Endothelial cell of umbilical vein (primary cell): ENCODE results near the gene PROC. TPM values are rescaled to one million over a fixed set of nuclear protein-coding genes. Genes with fewer than 3 reads are reported as not detected.

ENCODE experiments used
- BruUV-seq: library from RNA; stranded (reverse); fragments of 400-500 nt; replicated peaks from 2 replicates; lab custom pipeline; 2021; lab: Mats Ljungman, UMichigan
- CTCF ChIA-PET: fragments of 300-600, 350-600 bp; sonication (Branson Sonifier 250); formaldehyde crosslinking; loops from one replicate; lab custom pipeline; 2021; ENCODE audit warnings: antibody characterized with exemption, inconsistent platforms; lab: Charles Lee
- POLR2A ChIA-PET: fragments of 300-600, 350-600 bp; sonication (Branson Sonifier 250); formaldehyde crosslinking; loops from one replicate; lab custom pipeline; 2021; ENCODE audit warnings: antibody characterized with exemption, inconsistent platforms; lab: Charles Lee
- DNase-seq: peaks from one replicate; pipeline ENCODE4 v3.0.0-alpha.2; 2011; ENCODE audit warnings: low read depth, low spot score
- FAIRE-seq: peaks from 2 replicates; lab custom pipeline; 2011; peaks lifted over from hg19 to GRCh38; lab: Jason Lieb, UNC
- H2AFZ ChIP-seq: 2 replicates; pipeline ENCODE4 v1.6.0; 2012; ENCODE audit warnings: low read depth, low read length, control low read depth, inconsistent platforms
- H3K27ac ChIP-seq: 2 replicates; pipeline ENCODE4 v1.5.1; 2011; ENCODE audit warnings: low read depth, mild to moderate bottlenecking, control low read depth, low read length, moderate library complexity; ENCODE audit not compliant: insufficient read depth
- H3K27me3 ChIP-seq, 2 experiments: 2 replicates each; pipeline versions ENCODE4 v1.6.0 to v1.6.1; 2011; ENCODE audit warnings: low read length in 2 of 2, mixed read lengths in 1 of 2; ENCODE audit not compliant: control insufficient read depth in 2 of 2, insufficient read depth in 2 of 2
- H3K36me3 ChIP-seq, 2 experiments: 2 replicates in 1 of 2; 3 replicates in 1 of 2; pipeline ENCODE4 v1.5.1; 2011; ENCODE audit warnings: low read length in 2 of 2, mild to moderate bottlenecking in 1 of 2, moderate library complexity in 1 of 2; ENCODE audit not compliant: control insufficient read depth in 2 of 2, insufficient read depth in 2 of 2; ENCODE audit errors: extremely low read depth in 1 of 2
- H3K4me1 ChIP-seq: 3 replicates; pipeline ENCODE4 v1.5.1; 2011; ENCODE audit warnings: mild to moderate bottlenecking, low read length; ENCODE audit not compliant: control insufficient read depth, insufficient read depth; ENCODE audit errors: extremely low read depth
- H3K4me2 ChIP-seq: 2 replicates; pipeline ENCODE4 v1.6.1; 2011; ENCODE audit warnings: low read length, control low read depth, mixed read lengths; ENCODE audit not compliant: insufficient read depth
- H3K4me3 ChIP-seq, 3 experiments: fragments of 200-600 bp in 1 of 3; sonication (generic), shearing (Covaris generic) in 1 of 3; replicated peaks in 1 of 3; 2 replicates each; pipeline ENCODE4 v1.5.1; 2011 to 2016; ENCODE audit warnings: control low read depth in 3 of 3, low read length in 3 of 3, mild to moderate bottlenecking in 2 of 3, inconsistent platforms in 1 of 3, low read depth in 1 of 3, moderate library complexity in 1 of 3; ENCODE audit not compliant: insufficient read depth in 1 of 3
- H3K79me2 ChIP-seq: 2 replicates; pipeline ENCODE4 v1.6.0; 2012; ENCODE audit warnings: low read length, inconsistent platforms; ENCODE audit not compliant: control insufficient read depth, insufficient read depth
- H3K9ac ChIP-seq: replicated peaks from 2 replicates; pipeline ENCODE3; 2011; ENCODE audit warnings: low read length, control low read depth; ENCODE audit not compliant: insufficient read depth; ENCODE audit errors: extremely low read depth
- H3K9me1 ChIP-seq: replicated peaks from 3 replicates; pipeline ENCODE4 v1.6.0; 2011; ENCODE audit warnings: mild to moderate bottlenecking, low read length; ENCODE audit not compliant: control insufficient read depth, insufficient read depth; ENCODE audit errors: extremely low read depth
- H3K9me3 ChIP-seq: replicated peaks from 2 replicates; pipeline ENCODE4 v1.5.1; 2012; ENCODE audit warnings: low read length, inconsistent platforms; ENCODE audit not compliant: control insufficient read depth, insufficient read depth
- H4K20me1 ChIP-seq: replicated peaks from 2 replicates; pipeline ENCODE3; 2011; ENCODE audit warnings: mild to moderate bottlenecking, low read length; ENCODE audit not compliant: control insufficient read depth, insufficient read depth; ENCODE audit errors: extremely low read depth
- EZH2 ChIP-seq: IDR thresholded peaks from 2 replicates; pipeline ENCODE4 v1.6.1; 2012; ENCODE audit warnings: borderline replicate concordance, low read depth, mild to moderate bottlenecking, moderate library complexity, low read length, inconsistent platforms; ENCODE audit not compliant: severe bottlenecking
- FOS ChIP-seq: IDR thresholded peaks from 2 replicates; pipeline ENCODE4 v1.6.1; 2011; ENCODE audit warnings: mild to moderate bottlenecking, low read length, moderate library complexity, borderline replicate concordance; ENCODE audit not compliant: insufficient read depth
- GATA2 ChIP-seq: IDR thresholded peaks from 2 replicates; pipeline ENCODE4 v1.7.0; 2011; ENCODE audit warnings: low read depth, mild to moderate bottlenecking, moderate library complexity, mixed read lengths, low read length; ENCODE audit not compliant: insufficient read length, insufficient read depth
- JUN ChIP-seq: IDR thresholded peaks from 2 replicates; pipeline ENCODE4 v1.6.1; 2011; ENCODE audit warnings: borderline replicate concordance, low read depth; ENCODE audit not compliant: insufficient read length, insufficient read depth
- MYC ChIP-seq: IDR thresholded peaks from one replicate; pipeline ENCODE4 v1.6.1; 2011; ENCODE audit warnings: mild to moderate bottlenecking, low read depth, low read length
- POLR2A ChIP-seq: IDR thresholded peaks from 2 replicates; pipeline ENCODE4 v1.6.1; 2012; ENCODE audit warnings: low read depth, mild to moderate bottlenecking, control low read depth, low read length
- POLR2AphosphoS5 ChIP-seq: IDR thresholded peaks from 2 replicates; pipeline ENCODE4 v1.6.1; 2012; ENCODE audit warnings: low read depth, mild to moderate bottlenecking, control low read depth, low read length, moderate library complexity; ENCODE audit not compliant: insufficient read depth
- dilution Hi-C: fragments of 300-500 bp; cut with MboI; formaldehyde crosslinking; loops from one replicate; pipeline ENCODE4 v1.15.0; 2019; ENCODE audit warnings: low sequenced_read_pairs; ENCODE audit not compliant: extremely low pct_ligation_motif_present
- intact Hi-C: fragments of 100-400 bp; cut with micrococcal nuclease; formaldehyde crosslinking; loops from one replicate; pipeline ENCODE4 v1.10.0; 2022
- polyA plus RNA-seq, 4 experiments: library from polyadenylated mRNA; depleted of rRNA in 3 of 4; stranded (reverse) in 3 of 4; unstranded in 1 of 4; fragments of >200 nt; gene quantifications; 2 replicates each; pipeline versions ENCODE4 v1.2.1 to v1.2.3, GENCODE V29; 2011 to 2012; ENCODE audit warnings: missing spikeins in 1 of 4
- total RNA-seq: library from RNA; stranded (reverse); gene quantifications from 2 replicates; pipeline ENCODE4 v1.2.3, GENCODE V29; 2021
- TF ChIP-seq, protein P1 (sequence below), 2 donors: IDR thresholded peaks; 1 replicate in 1 of 2; 2 replicates in 1 of 2; pipeline ENCODE4 v1.5.1; 2011; ENCODE audit warnings: low read length in 2 of 2, mild to moderate bottlenecking in 2 of 2, moderate library complexity in 2 of 2, control low read depth in 1 of 2, inconsistent platforms in 1 of 2, low read depth in 1 of 2; ENCODE audit not compliant: insufficient read depth in 1 of 2; ENCODE audit errors: extremely low read depth in 1 of 2
- TF ChIP-seq, protein P2 (sequence below): IDR thresholded peaks from 2 replicates; pipeline ENCODE4 v1.6.1; 2011; ENCODE audit not compliant: insufficient read depth, insufficient read length

The PROC gene
- total and polyA plus RNA-seq, 2 donors (not counting 3 experiments of a cell fraction or from before 2014, with no cell fraction given), result not detected

DNA sequence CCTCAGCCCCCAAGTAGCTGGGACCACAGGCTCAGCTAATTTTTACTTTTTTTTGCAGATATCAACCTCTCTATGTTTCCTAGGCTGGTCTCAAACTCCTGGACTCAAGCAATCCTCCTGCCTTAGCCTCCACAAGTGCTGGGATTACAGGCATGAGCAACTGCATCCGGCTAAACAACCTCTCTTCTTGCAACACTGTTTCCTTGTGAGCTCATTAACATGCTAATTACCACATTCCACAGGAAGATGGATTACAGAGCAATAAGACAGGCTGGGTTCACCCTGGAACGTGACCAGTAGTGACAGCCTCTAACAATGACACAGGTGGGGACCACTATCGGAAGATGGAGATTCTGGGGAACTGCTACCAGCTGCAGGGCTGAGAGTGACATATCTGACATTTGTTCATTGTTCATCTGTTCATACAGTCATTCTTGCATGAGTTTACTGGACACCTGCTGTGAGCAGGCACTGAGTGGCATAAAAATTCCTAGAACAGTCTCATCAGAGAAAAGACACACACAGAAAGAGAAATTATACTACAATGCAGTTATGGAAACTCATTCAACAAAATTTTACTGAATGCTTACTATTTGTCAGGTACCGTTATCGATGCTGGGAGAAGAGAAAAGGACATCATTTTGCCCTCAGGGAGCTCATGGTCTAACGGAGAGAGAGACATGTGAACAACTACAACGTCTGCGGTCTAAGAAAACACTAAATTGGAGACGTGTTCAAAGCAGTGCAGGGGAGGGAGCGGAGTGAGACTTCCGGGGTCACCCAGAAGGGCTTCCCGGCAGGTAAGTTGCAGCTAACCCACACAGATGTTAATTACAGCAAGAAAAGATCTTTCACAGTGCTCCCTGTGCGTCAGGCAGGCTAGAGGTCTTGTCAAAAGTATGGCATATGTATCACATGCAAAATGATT lies 37.6 kb downstream of the PROC start:
- Histone ChIP-seq H2AFZ (no peak overlapping the region), H3K36me3 (no peaks in the 10 kb centered on the region), H3K9me1 (no peaks in the 10 kb centered on the region), H3K9me3 (no peaks in the 10 kb centered on the region), H3K4me1 (no peaks in the 10 kb centered on the region), H3K79me2 (no peaks in the 10 kb centered on the region), H3K27me3 (no peaks in the 10 kb centered on the region), H4K20me1 (no peaks in the 10 kb centered on the region), H3K4me3 (no peak overlapping the region), H3K4me2 (no peak overlapping the region), H3K9ac (no peak overlapping the region), H3K27ac (no peak overlapping the region)
- FAIRE-seq (no peak), DNase-seq (no peak)
- CTCF ChIA-PET, result interaction anchor here (1.2 kb wide), 1 partner anchor 9 kb away, joined by 3 read pairs; no protein-coding TSS in a partner anchor
- BruUV-seq, result no TSS peak
- intact Hi-C loops (no loop called here), dilution Hi-C loops (no loop called here)
- POLR2A ChIA-PET, result no interaction called here
- TF ChIP-seq JUN, result no peak
- no peak for TF ChIP-seq FOS
- TF ChIP-seq EZH2, result no peak
- TF ChIP-seq, protein P1, sequence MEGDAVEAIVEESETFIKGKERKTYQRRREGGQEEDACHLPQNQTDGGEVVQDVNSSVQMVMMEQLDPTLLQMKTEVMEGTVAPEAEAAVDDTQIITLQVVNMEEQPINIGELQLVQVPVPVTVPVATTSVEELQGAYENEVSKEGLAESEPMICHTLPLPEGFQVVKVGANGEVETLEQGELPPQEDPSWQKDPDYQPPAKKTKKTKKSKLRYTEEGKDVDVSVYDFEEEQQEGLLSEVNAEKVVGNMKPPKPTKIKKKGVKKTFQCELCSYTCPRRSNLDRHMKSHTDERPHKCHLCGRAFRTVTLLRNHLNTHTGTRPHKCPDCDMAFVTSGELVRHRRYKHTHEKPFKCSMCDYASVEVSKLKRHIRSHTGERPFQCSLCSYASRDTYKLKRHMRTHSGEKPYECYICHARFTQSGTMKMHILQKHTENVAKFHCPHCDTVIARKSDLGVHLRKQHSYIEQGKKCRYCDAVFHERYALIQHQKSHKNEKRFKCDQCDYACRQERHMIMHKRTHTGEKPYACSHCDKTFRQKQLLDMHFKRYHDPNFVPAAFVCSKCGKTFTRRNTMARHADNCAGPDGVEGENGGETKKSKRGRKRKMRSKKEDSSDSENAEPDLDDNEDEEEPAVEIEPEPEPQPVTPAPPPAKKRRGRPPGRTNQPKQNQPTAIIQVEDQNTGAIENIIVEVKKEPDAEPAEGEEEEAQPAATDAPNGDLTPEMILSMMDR (IDR thresholded peaks at IDR 0.05; ENCODE audit: extremely low read depth in 1 of 2, insufficient read depth in 1 of 2, low read depth in 1 of 2, low read length in 2 of 2), result no peak
- TF ChIP-seq, protein P2, sequence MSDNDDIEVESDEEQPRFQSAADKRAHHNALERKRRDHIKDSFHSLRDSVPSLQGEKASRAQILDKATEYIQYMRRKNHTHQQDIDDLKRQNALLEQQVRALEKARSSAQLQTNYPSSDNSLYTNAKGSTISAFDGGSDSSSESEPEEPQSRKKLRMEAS, result no peak
- TF ChIP-seq MYC, result no peak
- no peak for TF ChIP-seq POLR2A
- no peak for TF ChIP-seq GATA2
- TF ChIP-seq POLR2AphosphoS5, result no peak
